ENCODE measurements around the gene MOCS2.

GRCh38 chr5:53128481-53128880, 18.9 kb upstream of the MOCS2 start:
- TF ChIP-seq POLR2A (IDR thresholded peaks at IDR 0.05; ENCODE audit: low read depth): no peak
- TF ChIP-seq CTCF (IDR thresholded peaks at IDR 0.05): no peak
- no peak for TF ChIP-seq EP300 (IDR thresholded peaks at IDR 0.05)
